Superior temporal gyrus (tissue), 1 donor: Measurements from ENCODE around the gene CLTCL1.
"Not testable (repeated sequence)": the region's sequence is repeated elsewhere in the genome, so short reads cannot be mapped to it uniquely, and the experiment has no call there.

ENCODE experiments used
- DNase-seq: peaks from one replicate; pipeline ENCODE4 v3.0.0-alpha.2; 2016; ENCODE audit errors: extremely low spot score

The CLTCL1 gene

DNA sequence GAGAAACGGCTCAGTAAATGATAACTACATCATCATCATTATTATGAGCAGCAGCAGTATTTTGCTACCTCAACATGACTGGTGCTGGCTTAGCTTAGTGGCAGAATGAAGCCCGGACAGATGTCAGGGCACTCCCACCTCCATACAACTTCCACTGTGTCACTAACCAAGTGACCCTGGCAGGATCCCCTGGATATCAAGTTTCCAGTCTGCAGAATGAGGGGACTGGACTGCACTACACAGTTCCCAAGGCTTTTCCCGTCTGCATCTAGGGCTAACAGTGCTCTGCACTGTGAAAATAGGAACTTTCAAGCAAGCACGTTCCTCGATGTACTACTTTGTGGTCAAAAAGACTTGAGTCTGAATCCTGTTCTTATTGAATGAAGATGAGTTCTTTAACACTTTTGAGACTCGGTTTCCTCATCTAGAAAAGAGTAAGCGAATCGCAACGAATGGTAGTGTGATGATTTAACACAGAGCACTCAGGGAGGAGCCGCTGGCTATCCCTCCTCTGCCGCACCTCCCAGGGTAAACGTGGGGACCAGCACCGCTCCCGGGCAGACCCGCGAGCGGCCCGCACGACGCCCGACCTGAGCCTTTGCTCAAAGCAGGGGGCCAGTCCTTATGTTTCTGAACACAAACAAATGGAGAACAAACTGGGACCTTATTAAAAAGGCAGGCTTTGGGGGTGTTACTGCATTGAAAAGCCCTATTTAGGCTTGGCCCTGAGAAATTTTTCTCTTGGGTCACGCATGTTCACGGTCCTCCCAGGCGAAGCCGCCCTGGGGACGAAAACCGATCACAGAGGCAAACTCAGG, 910 bp downstream of the CLTCL1 start:
- no peak for DNase-seq

DNA sequence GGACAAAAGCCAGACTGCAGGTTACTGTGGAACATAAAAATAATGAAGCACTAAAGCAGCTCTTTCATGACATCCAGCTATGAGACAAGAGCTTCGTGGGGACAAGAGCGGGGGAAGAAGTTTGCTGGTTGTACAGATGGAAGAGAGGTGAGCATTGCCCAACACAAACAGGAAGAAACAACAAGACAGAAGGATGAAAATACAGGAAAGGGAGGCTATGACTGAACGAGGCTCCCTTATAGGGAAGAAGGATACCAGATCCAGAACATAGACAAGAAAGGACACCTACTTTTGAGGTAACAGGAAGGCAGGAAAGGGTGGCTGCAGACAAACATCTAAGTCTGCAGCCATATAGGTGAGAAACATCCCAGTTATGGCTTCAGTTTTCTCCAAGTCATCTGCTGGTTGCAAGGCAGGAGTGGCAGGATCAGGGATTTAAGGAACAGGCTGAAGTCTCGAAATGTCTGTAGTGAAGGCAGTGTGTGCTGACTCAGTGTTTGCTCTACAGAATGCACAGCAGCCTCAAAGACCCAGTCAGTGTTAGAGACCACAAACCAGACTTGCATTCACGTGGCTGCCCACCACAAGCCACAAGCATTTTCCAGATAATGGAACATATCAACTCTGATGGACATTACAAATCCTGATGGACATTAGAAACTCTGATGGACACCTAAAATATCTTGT, 1.9 kb downstream of the CLTCL1 start:
- no peak for DNase-seq

DNA sequence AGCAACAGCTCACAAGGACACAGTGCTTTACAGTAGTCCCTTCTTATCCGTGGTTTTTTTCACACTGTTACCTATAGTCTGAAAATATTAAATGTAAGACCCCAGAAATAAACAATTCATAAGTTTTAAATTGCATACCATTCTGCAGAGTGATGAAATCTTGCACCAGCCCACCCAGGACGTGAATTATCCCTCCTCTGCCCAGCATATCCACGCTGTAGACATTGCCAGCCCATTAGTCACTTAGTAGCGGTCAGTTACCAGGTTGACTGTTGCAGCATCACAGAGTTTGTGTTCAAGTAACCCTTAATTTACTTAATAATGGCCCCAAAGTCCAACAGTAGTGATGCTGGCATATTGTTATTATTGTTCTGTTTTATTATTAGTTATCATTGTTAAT, 3.6 kb downstream of the CLTCL1 start:
- no peak for DNase-seq

DNA sequence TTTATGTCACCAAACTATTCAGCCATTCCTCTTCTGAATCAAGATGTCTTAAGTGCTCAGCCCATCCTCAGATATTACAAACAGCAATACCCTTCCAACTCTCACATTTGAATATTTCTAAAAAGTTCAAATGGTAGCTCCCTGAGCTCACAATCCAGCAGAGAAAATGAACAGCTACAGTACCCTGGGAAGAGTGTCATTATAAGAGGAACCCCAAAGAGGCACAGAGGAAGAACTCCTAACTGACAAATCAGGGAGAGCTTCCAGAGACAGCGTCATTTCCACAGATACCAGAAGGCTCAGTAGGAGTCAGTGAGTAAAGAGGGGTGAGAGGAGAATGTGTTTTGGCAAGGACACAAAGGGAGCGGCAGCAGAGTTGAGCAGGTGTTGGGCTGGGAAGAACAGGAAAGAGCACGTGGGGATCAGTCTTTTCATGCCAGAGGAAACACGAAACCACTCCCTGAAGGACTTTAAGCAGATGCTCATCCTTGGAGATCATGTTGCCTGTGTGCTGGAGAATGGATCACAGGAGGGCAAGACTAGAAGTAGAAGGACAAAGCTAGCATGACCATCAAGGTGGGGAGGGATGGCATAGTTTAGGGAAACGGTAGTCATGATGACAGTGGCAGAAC, 4.3 kb downstream of the CLTCL1 start:
- no peak for DNase-seq

DNA sequence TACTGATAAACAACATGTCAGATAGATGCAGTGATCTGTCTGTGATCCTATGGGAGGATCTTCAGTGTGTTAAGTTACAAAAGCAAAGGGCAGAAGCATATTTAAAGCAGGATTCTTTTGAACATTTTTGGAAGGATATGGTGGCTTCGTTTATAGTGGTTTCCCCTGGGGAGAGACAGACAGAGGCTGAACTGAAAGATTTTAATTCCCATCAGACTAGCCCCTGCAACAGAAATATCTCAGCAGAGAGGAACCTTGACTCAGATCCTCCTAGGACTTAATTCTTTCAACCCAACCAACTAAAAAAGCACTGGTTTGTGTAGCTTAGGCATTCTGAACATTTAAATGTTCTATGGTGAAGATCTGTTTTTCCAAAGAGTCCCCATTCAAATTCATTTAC, 5.7 kb downstream of the CLTCL1 start:
- DNase-seq, result no peak

DNA sequence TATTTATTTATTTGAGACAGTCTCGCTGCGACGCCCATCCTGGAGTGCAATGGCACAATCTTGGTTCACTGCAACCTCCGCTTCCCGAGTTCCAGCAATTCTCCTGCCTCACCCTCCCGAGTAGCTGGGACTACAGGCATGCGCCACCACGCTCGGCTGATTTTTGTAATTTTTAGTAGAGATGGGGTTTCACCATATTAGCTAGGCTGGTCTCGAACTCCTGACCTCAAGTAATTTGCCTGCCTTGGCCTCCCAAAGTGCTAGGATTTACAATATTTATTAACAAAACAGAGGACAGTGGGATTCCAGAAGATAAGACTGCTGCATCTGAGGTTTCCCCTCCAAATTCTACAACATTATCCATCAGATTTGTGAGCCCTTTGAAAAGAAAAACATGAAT, 12.4 kb downstream of the CLTCL1 start:
- DNase-seq, result not testable (repeated sequence)

DNA sequence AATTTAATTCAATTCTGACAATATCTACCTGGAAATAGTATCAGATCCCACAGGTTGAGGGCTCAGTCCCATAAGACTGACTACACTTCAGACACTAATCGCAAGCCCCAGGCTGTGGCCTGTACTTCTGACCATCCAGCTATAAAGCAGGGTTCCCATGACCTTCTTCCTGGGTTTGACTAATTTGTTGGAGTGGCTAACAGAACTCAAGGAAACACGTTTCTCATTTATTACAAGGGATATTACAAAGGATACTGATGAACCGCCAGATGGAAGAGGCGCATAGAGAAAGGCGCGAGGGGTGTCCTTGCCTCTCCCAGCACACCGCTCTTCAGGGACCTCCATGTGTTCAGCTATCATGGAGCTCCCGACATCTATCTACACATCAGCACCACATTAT, 13.7 kb downstream of the CLTCL1 start:
- DNase-seq, result no peak

DNA sequence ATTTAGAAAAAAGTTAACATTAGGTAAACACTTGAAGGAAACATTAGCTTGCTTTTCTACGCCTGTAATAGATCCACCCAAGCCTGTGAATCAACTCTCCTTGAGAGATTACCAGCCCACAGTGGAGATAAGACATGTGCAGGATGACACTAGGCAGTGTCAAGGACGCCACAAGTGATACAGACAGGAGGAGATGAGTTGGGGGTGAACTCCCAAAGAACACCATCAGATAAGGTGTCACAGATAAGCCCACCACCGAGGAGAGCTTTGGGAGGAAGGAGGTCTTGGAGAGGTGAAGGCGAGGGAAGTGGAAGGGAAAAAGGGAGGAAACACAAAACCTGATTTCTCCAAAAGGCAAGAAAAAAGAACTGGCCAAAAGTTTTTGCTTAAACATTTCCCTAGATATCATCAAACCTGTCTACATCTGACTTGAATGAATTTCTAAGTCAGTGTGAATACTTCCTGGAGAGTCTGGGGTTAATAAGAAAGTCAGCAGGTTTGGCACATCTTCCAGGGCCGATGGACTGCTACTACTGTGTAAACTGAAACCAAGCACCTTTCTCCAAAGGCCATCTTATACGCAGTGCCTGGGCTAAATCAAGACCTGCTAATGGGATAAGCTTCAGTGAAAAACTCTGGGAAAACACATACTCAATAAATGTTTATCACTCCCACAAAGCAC, 15.5 kb downstream of the CLTCL1 start:
- no peak for DNase-seq

DNA sequence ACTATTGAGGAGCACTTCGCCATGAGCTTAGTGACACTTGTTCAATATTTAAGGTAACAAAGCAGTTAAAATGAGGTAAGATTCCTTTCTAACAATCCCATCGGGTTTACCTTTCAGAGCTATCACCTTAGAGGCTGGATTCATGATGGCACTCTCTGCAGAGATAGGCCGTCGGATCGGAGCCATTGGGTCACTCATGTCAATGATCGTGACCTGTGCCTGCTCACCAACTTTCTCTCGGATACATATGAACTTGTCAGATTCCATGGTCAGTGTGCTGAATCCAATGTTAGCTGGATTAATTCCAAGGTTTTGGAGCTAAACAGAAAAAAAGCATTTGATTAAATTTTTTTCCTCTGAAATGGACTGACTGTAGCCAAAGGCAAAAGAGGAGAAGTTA, 16.0 kb downstream of the CLTCL1 start:
- no peak for DNase-seq

DNA sequence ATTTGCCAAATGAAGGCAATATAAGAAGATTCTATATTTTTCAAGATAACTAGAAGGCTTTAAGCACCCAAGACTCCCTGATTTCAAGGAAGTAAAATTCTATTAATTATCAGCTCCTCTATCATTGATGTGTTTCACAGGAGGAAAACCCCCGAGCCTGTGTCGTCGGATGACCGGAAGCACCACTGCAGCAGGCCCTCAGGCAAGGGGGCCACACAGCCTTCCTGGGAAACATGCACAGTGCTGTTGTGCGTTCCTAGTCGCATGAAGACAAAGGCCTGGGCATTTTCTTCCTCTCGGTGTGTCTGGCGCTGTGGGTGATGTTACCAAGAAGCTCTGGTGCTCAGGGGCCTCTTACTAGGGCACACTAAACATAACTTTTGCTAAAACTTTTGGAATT, 16.4 kb downstream of the CLTCL1 start:
- DNase-seq, result no peak

DNA sequence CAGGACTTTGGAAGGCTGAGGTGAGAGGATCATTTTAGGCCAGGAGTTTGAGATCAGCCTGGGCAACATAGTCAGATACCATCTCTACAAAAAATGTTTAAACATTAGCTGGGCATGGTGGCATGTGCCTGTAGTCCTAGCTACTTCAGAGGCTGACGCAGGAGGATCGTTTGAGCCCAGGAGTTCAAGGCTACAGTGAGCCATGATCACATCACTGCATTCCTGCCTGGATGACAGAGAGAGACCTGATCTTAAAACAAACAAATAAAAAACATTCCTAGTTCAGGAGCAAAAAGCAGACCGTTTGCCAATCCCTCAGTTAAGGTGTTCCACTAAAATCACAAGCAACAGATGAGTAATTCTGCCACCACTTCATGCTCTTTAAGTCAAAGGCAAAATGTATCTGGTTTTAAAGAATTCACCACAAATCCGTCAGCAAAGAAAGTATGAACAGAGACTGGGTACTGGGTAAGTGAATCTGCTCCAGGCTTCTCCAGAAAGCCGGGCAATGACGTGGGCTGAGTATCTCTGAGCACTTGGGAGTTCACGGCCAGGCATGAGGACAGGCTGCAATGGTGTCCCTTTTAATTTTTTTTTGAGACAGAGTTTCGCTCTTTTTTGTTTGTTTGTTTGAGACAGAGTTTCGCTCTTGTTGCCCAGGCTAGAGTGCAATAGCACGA, 19.5 kb downstream of the CLTCL1 start:
- no peak for DNase-seq

DNA sequence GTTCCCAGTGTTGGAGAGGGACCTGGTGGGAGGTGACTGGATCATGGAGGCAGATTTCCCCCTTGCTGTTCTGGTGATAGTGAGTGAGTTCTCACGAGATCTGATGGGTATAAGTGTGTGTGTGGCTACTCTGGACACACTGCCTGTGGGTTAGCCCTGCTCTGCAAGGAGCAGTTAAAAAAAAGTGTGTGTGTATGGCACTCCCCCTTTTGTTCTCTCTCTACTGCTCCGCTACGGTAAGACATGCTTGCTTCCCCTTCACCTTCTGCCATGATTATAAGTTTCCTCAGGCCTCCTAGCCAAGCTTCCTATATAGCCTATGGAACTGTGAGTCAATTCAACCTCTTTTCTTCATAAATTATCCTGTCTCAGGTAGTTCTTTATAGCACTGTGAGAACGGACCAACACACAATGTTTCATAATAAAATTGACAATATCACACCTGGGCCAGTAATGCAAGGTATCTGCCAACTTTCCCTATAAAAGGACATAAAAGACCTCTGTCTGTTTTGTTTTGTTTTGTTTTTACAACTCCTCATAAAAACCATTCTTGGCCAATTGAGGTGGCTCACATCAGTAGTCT, 20.2 kb downstream of the CLTCL1 start:
- no peak for DNase-seq

DNA sequence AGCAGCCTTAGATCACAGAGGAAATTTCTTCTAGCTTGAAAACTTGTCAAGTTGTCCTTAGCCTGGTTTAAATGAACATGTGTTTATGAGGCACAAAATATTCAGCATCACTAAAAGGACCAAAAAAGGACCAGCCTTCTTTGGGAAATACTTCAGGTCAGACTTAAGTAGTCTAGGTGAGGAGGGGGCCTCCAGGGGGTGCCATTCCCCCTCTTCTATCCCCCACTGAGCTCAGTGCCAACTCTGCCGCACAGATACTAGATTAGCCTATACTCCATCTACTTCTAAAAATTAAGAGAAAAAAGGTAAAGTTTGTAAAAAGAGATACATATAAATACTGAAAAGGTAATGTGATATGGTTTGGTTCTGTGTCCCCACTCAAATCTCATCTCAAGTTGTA, 20.6 kb downstream of the CLTCL1 start:
- DNase-seq, result no peak

DNA sequence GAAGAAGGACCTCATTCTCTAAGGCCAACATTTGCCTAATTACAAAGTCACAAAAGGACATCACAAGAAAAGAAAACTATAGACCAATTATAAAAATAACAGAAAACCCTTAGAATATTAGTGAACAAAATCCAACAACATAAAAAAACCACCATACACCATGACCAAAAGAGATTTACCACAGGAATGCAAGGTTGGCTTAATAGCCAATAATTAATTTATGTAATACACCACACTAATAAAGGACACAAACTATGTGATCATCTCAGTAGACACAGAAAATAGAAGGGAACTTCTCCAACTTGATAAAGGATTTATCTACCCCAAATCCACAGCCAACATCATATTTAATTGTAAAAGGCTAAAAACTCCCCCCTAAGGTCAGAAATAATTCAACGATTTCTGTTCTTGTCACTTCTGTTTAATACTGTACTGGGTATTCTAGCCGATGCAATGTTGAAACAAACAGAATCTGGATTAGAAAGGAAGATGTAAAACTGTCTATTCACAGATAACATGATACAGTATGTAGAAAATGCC, 24.9 kb downstream of the CLTCL1 start:
- no peak for DNase-seq

DNA sequence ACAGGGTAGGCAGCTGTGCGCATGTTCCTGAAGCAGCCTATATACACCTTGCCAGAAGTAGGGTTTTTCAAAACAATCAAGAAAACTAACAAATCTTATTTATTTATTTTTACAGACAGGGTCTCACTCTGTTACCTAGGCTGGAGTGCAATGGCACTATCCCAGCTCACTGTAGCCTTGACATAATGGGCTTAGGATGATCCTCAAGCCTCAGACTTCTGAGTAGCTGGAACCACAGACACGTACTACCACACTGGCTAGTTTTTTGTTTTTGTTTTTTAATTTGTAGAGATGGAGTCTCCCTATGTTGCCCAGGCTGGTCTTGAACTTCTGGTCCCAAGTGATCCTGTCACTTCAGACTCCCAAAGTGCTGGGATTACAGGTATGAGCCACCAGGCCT, 25.7 kb downstream of the CLTCL1 start:
- no peak for DNase-seq

DNA sequence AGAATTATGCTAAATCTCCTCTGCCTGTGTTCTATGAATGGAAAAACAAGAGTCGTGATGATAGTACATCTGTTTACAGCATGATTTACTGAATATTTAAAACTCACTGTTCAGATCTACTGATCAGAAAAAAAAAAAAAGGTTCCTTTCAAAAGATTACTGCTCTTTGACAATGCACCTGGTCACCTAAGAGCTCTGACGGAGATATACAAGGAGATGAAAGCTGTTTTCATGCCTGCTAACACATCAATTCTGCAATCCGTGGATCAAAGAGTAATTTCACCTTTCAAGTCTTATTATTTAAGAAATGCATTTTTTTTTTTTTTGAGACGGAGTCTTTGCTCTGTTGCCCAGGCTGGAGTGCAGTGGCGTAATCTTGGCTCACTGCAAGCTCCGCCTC, 30.7 kb downstream of the CLTCL1 start:
- DNase-seq, result no peak

DNA sequence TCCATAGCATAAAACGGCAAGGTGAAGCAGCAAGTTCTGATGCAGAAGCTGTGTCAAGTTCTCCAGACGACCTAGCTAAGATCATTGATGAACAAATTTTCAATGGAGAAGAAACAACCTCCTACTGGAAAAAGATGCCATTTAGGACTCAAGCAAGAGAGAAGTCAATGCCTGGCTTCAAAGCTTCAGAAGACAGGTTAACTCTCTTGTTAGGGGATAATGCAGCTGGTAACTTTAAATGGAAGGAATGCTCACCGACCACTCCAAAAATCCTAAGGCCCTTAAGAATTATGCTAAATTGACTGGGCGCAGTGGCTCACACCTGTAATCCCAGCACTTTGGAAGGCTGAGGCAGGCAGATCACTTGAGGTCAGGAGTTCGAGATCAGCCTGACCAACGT, 31.3 kb downstream of the CLTCL1 start:
- no peak for DNase-seq

DNA sequence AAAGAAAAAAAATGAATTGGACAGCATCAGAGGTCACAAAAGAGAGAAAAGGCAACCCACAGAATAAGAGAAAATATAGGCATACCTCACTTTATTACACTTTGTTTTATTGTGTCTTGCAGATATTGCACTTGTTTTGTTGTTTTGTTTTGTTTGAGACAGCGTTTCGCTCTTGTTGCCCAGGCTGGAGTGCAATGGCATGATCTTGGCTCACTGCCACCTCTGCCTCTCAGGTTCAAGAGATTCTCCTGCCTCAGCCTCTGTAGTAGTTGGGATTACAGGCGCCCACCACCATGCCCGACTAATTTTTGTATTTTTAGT, 32.6 kb downstream of the CLTCL1 start:
- not testable (repeated sequence) for DNase-seq

DNA sequence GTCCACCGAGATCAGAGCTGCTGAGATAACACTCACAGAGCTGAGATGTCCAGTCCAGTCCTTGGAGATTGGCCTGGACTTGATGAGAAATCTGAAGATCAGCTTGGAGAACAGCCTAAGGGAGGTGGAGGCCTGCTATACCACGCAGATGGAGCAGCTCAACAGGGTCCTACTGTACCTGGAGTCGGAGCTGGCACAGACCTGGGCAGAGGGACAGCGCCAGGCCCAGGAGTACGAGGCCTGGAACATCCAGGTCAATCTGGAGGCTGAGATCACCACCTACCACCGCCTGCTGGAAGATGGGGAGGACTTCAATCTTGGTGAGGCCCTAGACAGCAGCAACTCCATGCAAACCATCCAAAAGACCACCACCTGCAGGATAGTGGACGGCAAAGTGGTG, 33.1 kb downstream of the CLTCL1 start:
- no peak for DNase-seq

DNA sequence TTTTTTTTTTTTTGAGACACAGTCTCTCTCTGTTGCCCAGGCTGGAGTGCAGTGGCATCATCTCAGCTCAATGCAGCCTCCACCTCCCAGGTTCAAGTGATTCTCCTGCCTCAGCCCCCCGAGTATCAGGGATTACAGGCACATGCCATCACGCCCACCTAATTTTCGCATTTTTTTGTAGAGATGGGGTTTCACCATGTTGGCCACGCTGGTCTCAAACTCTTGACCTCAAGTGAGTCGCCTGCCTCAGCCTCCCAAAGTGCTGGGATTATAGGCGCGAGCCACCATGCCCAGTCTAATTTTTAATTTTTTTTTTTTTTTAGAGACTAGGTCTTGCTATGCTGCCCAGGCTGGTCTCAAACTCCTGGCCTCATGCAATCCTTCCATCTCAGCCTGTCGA, 35.2 kb downstream of the CLTCL1 start:
- not testable (repeated sequence) for DNase-seq

DNA sequence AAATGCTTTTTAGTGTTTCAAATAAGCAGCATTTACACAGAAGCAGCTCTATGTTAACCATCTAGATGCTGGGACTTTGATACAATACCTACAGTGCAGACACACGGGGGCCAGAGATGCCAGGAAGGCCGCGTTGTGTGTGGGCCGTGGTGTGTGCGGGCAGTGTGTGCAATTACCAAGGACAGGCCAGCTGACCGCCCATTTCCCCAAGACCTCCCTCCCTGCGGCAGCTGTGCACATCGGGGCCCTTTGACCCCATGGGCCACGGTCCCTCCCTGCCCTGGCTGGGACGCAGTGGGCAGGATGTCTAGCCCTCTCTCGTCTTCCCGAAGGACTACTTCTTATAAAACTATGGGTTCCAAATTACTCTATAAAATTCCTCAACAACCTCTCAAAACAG, 38.4 kb downstream of the CLTCL1 start:
- DNase-seq, result no peak
